HG03175 (cell line): Measurements from ENCODE around the gene APOO.
"Not testable (repeated sequence)": the region's sequence is repeated elsewhere in the genome, so short reads cannot be mapped to it uniquely, and the experiment has no call there.

Experiments used
- ATAC-seq: cut with Tn5 transposase; IDR thresholded peaks from one replicate; pipeline ENCODE4 v1.9.1; 2021; ENCODE audit warnings: mild to moderate bottlenecking, moderate library complexity; ENCODE audit not compliant: unreplicated experiment

Gene APOO

DNA sequence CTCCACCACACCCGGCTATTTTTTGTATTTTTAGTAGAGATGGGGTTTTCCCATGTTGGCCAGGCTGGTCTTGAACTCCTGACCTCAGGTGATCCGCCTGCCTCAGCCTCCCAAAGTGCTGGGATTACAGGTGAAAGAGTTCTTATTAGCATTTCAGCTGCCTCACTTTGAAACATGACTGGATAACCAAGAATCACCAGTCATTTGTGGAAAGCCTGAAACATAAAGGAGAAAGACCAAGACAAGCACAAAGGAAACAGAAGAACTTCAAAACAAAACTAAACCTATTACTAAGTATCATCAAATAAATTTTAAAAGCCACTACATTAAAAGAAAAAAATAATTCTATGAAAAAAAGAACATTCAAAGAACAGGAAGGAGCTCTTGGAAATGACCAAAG, 45.8 kb downstream of the APOO start:
- ATAC-seq: not testable (repeated sequence)

DNA sequence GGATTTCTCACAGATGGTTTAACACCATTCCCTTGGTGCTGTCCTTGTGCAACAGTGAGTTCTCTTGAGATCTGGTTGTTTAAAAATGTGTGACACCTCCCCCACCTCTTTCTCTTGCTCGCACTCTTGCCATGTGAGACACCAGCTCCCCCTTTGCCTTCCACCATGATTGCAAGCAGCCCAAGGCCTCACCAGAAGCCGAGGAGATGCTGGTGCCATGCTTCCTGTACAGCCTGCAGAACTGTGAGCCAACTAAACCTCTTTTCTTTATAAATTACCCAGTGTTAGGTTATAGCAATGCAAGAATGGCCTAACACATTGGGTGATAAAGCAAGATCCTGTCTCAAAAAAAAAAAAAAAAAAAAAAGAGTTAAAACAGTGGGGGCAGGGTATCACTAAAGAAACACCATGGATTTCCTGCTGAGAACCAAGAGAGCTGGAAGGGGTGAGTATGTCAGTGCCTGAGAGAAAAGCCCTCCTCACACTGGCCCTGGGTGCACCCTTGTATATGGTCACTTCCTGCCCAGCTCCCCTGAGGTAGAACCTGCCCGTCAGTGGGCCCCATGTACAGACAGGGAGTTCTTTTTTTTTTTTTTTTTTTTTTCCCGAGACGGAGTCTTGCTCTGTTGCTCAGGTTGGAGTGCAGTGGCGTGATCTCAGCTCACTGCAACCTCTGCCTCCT, 46.4 kb downstream of the APOO start:
- no peak for ATAC-seq

DNA sequence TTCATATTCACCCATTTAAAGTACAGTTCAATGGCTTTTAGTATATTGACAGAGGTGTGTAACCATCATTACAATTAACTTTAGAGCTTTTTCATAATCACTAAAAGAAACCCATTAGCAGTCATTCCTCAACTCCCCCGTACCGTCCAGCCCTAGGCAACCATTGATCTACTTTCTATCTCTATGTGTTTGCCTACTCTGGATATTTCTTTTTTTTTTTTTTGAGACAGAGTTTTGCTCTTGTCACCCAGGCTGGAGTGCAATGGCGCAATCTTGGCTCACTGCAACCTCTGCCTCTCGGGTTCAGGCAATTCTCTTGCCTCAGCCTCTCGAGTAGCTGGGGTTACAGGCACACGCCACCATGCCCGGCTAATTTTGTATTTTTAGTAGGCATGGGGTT, 48.5 kb downstream of the APOO start:
- ATAC-seq: not testable (repeated sequence)

DNA sequence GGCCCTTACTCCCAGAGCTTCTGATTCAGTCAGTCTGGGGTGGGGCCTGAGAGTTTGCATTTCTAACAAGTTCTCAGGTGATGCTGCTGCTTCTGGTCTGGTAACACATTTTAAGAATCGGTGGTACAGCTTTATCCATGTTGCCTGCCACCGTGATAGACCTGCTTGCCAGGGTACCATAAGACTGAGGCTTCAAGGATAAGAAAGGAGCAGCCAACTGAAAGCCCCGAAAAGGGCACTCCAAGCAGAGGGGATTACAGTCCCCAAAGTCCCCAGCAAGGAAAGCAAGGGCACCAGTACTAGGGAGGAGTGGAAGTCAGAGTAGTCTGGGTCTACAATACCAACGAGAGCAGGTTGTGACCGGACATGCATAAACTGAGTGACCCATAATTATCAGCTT, 49.8 kb downstream of the APOO start:
- no peak for ATAC-seq

DNA sequence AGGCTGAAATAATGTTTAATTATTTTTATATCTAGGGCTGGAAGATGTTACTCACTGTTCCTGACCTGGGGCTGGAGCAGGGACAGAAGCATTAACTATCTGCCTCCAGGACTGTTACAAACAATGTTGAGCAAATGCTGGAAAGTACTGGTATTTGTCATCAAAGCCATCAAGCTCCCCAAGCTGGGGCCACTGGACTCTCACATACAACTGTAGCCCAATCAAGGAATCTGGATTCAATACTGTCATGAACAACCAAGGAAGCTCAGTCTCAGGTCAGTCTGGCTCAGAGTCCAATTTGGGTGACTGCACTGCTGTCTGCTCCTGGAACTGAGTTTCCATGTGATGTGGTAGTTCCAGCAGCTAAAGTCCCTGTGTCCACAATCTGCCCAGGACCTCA, 50.4 kb downstream of the APOO start:
- ATAC-seq: no peak

DNA sequence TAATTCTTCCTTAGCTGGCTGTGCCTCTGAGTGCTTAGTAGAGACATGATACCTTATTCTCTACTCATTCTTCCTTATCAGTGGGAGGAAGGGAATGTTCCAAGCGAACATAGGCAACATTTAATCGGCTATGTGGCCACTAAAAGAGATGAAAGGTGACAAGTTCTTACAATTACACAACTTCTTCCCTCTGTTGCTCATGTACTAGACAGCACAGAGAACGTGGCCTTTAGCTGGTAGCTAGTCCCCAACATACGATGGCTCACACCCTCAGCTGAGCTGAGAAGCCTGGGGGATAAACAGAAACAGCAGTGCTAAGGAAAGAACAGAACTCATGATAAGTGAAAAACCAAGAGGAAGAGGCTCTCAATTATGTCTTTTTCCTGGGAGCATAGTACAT, 52.2 kb downstream of the APOO start:
- ATAC-seq: no peak

DNA sequence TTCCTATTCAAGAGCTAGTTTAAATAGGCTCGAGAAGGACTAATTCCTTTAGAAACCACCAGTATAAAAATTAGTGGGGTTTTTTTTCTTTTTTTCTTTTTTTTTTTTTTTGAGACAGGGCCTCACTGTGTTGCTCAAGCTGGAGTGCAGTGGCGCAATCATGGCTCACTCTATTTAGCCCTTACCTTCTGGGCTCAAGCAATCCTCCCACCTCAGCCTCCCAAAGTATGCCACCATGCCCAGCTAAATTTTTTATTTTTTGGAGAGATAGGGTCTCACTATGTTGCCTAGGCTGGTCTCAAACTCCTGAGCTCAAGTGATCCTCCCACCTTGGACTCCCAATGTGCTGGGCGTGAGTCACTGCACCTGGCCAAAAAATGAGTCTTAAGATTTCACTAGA, 52.8 kb downstream of the APOO start:
- no peak for ATAC-seq

DNA sequence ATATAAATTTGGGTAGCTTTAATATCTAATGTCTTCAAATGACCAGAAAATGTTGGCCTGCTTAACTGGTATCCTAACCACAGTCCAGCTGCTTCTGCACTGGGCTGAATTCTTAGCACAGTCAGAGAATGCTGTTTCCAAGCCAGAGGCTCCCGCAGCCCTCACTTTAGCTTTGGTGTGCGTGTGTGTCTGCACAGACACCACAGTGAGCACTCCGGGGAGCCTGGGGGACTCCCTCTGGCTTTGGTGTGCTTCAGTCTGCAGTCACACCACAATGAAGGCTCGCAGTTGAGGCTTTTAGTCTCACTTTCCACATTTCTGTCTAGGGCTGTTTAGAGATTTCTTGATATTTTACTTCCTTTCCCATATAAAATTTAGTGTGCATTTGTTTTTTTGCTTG, 53.6 kb downstream of the APOO start:
- no peak for ATAC-seq

DNA sequence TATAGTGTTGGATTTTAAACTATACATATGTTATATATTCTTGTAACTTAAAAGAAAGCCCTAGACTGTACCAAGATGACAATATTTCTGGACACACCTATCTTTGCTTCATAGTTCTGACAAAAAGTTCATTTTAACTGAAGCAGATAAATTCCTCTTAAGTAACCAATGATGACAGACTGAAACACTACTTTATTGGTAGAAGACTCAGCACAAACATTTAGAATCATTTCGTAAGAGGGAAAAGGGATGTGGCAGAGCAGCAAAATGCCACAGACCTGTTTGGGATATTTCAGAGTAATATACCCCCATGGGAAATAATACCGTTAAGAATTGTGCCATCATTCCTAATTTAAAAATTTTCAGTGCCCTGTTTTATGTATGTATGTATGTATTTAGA, 56.2 kb downstream of the APOO start:
- no peak for ATAC-seq

DNA sequence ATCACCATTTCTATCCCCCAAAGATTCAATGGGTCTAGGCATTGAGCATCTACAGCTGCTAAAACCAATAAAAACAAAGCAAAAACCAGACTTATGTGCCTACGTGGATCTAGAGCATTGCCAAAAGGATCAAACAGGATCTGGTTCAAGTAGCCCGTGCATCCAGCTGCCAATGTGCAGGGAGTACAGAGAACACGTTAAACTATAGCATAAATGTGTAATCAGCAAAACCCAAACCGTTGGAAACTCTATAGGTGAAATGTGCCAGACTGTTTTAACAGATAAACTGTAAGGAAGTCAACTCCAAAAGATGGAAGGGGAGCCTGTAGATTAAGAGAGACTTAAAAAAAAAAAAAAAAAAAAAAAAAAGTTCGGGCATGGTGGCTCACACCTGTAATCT, 58.5 kb downstream of the APOO start:
- no peak for ATAC-seq

DNA sequence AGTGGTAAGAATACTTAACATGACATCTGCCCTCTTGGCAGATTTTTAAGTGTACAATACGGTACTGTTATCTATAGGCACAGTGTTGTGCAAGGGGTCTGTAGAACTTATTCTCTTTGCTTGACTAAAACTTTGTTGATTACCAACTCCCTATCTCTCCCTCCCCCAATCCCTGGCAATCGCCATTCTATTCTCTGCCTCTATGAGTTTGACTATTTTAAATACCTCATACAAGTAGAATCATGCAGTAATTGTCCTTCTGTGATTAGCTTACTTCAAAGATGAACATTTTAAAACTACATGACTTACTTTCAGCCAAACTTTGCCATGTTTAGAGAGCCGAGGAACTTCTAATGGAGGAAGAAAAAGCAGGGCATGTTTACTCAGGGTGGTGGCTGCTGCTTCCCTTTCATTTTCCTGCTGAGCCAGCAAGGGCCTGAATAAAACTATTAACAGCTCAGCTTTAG, 62.4 kb downstream of the APOO start:
- no peak for ATAC-seq

DNA sequence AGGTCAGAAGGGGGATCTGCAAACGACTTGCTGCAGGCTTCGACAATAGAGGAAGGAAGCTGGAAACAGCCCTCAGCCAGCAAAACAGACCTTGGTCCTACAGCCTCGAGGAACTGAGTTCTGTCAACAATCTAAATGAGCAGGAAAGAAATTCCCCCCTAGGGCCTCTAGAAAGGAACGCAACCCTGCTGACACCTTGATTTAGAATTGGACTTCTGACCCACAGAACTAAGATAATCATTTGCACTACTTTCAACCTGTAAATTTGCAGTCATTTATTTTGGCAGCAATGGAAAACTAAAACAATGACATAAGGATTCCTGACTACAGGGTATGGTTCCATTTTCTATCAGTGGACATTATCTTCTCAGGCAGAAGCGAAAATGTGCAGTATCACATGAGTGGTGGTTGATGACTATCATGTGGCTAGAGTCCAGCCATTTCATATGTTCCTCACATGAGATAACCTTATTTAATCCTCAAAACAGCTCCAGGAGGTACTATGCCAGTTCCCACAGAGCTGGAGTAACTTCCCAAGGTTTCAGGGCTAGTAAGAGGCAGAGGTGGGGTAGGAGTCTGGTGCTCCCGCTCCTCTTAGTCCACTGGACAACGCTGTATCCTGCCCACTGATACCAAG, 63.1 kb downstream of the APOO start:
- ATAC-seq: no peak

DNA sequence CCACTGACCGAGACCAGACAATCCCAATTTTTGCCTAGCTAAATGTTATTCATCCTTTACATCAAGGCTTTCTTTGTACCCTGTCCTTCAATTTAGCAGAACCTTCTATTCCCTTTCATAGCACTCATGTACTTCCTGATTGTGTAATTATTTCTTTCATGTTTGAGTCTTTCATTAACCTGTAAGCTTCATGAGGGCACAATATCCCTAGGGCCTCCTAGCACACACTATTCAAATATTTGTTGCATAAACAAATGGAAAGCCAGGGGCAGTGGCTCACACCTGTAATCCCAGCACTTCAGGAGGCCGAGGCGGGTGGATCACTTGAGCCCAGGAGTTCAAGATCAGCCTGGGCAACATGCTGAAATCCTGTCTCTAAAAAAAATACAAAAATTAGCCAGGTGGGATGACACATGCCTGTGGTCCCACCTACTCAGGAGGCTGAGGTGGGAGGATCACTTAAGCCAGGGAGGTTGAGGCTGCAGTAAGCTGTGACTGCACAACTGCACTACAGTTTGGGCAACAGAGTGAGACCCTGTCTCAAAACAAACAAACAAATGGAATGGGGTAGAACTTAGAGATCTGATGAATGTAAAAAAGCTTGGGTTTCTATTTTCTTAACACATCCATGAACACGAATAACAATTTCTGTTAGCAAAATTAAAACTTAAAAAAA, 65.8 kb downstream of the APOO start:
- ATAC-seq: no peak

DNA sequence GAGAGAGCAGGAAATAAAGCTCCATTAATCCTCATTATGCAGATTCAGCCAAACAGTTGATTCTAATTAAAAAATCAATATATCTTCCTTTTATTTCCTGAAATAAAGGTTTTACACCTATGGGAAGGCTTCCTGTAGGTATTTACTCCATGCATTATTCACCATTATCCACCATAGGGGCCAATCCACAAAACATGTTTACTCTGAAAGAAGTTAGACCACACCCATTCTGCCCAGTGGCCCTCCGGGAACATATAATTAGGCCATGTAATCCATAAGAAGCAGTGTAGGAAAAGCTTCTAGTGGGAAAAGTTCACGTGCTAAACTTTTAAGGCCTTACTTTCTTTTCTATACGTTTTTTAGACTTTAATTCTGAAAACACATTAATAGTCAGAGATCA, 67.1 kb downstream of the APOO start:
- ATAC-seq: no peak

DNA sequence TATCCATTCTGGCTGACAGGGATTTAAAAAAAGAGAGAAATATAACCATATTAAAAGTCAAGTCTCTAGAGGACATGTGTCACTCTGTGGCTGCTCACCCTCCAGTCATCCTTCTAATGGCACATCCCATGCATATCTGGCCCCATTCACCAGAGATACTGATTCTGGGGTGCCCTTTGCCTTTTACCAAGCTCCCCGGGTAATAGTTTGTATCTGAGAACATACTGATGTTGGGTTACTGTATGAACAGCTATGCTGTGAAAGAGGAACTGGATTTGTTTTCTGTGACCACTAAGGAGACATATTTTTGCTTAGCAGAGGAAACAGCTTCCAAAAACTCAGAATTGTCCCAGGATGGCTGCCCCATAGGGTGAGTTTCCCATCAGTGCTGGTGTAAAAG, 68.8 kb downstream of the APOO start:
- no peak for ATAC-seq

DNA sequence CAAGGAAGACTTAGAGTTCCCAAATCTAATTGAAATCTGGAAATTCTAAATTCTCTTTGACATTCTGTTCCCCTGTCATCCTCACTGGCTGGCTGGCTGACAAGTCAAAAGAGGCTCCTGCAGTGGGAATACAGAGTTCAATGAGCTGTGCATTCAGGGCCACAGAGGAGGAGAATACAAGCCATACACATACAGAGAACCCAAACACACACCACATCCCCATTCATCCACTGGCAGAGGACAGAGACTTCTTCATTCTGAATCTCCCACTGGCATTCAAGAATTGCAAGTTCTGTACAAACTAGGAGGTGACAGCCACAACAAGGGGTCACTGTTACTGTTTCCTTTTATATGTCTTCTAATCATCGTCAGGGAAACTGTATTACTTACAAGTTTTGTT, 75.0 kb downstream of the APOO start:
- ATAC-seq: no peak

DNA sequence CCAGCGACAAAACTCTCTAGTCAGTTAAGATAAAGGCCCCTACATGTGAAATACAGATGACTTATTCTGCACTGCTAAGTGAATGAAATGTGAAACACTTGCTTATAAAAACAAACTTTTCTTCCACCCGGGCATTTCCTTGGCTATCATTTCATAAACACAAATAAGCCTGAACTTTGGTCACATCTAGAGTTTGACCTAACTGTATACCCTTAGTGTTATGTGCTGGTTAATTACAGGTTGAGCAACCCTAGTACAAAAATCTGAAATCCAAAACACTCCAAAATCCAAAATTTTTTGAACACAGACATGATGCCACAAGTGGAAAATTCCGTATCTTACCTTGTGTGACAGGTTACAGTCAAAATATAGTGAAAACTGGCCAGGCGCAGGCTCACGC, 78.9 kb downstream of the APOO start:
- no peak for ATAC-seq

DNA sequence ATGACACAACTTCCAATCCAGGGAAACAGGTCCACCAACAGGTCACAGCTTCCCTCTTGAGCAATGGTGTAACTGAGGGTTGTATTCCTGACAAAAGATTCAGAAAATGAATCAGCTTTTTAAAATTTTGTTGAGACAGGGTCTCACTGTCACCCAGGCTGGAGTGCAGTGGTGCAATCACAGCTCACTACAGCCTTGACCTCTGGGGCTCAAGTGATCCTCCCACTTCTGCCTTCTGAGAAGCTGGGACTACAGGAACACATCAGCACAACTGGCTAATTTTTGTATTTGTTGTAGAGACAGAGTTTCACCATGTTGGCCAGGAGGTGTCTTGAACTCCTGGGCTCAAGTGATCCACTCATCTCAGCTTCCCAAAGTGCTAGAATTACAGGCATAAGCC, 81.1 kb downstream of the APOO start:
- no peak for ATAC-seq

DNA sequence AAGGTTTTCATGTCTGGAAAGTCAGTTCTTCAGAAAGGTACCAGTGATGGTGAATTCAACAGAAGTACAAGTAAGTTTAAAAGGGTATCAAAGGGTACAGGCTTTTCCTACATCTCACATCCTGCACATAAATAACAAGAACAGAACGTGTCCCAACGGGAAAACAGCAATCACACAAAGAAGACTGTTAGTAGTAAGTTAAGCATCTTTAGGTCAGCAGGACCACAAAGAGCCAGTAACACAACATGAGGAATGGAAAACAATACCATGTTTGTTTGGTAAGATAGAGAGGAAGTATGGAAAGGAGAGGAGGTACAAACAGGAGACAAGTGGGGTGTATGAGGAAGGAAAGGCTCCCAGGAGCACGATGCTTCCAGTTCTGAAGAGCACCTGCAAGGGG, 81.5 kb downstream of the APOO start:
- ATAC-seq: no peak

DNA sequence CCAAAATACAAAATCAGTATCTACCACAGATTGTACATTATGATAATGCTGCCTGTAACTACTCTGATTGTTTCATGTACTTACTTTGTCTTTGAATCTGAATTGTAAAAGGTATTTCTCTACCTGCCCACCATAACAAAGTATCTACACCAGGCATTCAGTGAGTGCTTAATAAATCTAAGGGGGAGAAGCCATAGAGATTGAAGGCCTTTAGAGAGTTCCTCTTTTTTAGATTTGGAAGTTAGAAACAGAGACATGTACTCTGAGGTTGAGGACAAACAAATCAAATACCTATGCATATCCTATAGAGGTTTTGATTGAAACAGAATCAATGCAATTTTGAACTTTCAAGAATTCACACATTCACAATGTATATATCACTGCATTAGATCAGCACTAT, 82.1 kb downstream of the APOO start:
- ATAC-seq: no peak

DNA sequence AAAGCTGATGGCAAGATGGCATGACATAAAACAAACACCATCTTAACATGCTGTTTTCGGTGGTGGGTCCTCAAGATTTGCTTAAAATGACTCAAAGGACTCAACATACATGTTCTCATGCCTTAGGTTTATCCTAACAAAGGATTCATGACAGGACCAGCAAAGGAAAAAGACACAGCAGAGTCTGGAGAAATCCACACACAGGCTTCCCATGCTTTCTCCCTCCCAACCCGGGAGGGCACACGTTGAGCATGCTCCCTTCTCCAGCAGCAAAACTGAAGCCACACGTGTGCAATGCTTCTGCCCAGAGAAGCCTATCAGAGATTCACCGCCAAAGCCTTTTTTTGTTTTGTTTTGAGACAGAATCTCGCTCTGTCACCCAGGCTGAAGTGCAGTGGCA, 84.9 kb downstream of the APOO start:
- ATAC-seq: no peak

DNA sequence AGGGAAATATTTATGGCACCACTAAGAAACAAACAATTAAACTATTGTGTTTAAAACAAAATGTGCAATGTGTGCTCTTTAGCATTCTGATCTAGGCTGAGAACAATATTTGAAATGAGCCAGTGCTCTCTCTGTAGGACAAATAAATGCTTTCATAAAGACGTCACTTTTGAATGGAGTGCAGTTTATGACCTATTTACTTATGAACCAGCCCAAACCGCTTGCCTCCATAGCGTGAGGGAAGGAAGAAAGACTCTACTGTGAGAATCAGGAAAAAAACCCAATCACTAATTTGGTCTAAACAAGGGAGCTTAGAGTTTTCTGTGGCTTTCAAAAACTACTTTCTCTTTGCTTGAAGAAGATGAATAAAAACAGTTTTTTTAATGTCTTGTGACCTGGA, 85.3 kb downstream of the APOO start:
- no peak for ATAC-seq
